ENCODE data around the gene POU2F3. TPM values are rescaled to one million over a fixed set of nuclear protein-coding genes. Genes with fewer than 3 reads are reported as not detected.
A peak's percentile ranks its signal among the peaks of the same experiment; 100 is the strongest.

POU2F3 gene
- total RNA-seq, 1 donor from 2014 or later: not detected

- Mint-ChIP-seq H3K27me3 (ENCODE audit: insufficient read depth, low read depth) (peaks cover 27% of the 10 kb centered on the region), H3K4me3 (no peak overlapping the region), H3K36me3 (peaks cover 2% of the 10 kb centered on the region), H3K27ac (no peak overlapping the region), H3K4me1 (peaks cover 10% of the 10 kb centered on the region), H3K9me3 (no peaks in the 10 kb centered on the region)
- H2AFZ ChIP-seq (replicated peaks): no peak overlapping the region
- no peak for DNase-seq (ENCODE audit: low spot score)
- no peak overlapping the region for H3K27ac ChIP-seq
- H3K9me3 ChIP-seq (ENCODE audit: low read depth): no peaks in the 10 kb centered on the region
- peaks cover 22% of the 10 kb centered on the region for H3K27me3 ChIP-seq
- H3K36me3 ChIP-seq: no peaks in the 10 kb centered on the region
- H3K4me1 ChIP-seq: no peaks in the 10 kb centered on the region
- no peaks in the 10 kb centered on the region for H4K20me1 ChIP-seq (ENCODE audit: low read depth)
- H3F3A ChIP-seq (ENCODE audit: low read depth): peaks cover 4% of the 10 kb centered on the region
- no peak overlapping the region for H3K4me2 ChIP-seq
- TF ChIP-seq, protein P1, sequence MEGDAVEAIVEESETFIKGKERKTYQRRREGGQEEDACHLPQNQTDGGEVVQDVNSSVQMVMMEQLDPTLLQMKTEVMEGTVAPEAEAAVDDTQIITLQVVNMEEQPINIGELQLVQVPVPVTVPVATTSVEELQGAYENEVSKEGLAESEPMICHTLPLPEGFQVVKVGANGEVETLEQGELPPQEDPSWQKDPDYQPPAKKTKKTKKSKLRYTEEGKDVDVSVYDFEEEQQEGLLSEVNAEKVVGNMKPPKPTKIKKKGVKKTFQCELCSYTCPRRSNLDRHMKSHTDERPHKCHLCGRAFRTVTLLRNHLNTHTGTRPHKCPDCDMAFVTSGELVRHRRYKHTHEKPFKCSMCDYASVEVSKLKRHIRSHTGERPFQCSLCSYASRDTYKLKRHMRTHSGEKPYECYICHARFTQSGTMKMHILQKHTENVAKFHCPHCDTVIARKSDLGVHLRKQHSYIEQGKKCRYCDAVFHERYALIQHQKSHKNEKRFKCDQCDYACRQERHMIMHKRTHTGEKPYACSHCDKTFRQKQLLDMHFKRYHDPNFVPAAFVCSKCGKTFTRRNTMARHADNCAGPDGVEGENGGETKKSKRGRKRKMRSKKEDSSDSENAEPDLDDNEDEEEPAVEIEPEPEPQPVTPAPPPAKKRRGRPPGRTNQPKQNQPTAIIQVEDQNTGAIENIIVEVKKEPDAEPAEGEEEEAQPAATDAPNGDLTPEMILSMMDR (IDR thresholded peaks at IDR 0.05): no peak
- TF ChIP-seq EZH2 (IDR thresholded peaks at IDR 0.05): no peak
- TF ChIP-seq EZH2phosphoT487 (IDR thresholded peaks at IDR 0.05): no peak
- H3K9ac ChIP-seq: no peak overlapping the region
- no peak overlapping the region for H3K4me3 ChIP-seq
- no peaks in the 10 kb centered on the region for H3K79me2 ChIP-seq (ENCODE audit: low read depth)
These were observed 6.6 kb upstream of the POU2F3 start for GRCh38 chr11:120233207-120233803.

DNA sequence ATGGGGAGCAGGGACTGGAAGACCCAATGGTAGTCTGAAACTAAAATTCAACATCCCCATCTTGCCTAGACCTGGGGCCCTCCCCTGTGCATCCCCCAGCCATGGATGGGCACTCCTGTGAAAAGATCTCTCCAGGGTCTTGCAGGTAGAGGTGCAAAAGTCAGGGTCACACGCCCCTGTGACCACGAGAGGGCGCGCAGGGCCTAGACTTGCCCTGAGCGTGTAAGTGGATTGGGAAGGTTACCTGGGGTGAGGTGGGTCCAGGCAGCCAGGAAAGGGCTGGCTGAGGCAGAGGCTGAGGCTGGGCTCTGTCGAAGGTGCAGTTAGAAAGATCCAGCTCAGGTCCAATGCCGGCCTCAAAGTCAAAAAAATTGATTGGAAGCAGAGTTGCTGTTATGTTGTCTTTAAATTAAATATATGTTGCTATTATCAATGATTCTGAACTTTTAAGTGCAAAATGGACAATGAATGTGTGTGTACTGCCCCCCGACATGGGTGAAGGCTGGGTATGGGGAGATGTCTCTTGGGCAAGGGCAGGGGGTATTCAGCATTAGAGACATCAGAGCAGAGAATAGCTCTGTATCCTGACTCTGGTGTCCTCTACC lies 4.8 kb upstream of the POU2F3 start:
- H3K27me3 Mint-ChIP-seq (ENCODE audit: insufficient read depth, low read depth): peaks cover 42% of the 10 kb centered on the region
- no peak overlapping the region for H3K4me2 ChIP-seq
- H3K9ac ChIP-seq: no peak overlapping the region
- H3K27ac ChIP-seq: no peak overlapping the region
- peaks cover 41% of the 10 kb centered on the region for H3K27me3 ChIP-seq
- no peaks in the 10 kb centered on the region for H3K36me3 Mint-ChIP-seq
- H3K4me3 ChIP-seq: no peak overlapping the region
- H3K9me3 ChIP-seq (ENCODE audit: low read depth): no peaks in the 10 kb centered on the region
- no peak overlapping the region for H2AFZ ChIP-seq (replicated peaks)
- peak overlapping the region; percentile 33 for H3K27ac Mint-ChIP-seq
- no peaks in the 10 kb centered on the region for H4K20me1 ChIP-seq (ENCODE audit: low read depth)
- H3F3A ChIP-seq (ENCODE audit: low read depth): peaks cover 4% of the 10 kb centered on the region
- DNase-seq (ENCODE audit: low spot score): peak; percentile 86
- H3K4me1 ChIP-seq: peaks cover under 1% of the 10 kb centered on the region
- TF ChIP-seq, protein P1 (IDR thresholded peaks at IDR 0.05): peak; percentile 92
- TF ChIP-seq EZH2 (IDR thresholded peaks at IDR 0.05): no peak
- TF ChIP-seq EZH2phosphoT487 (IDR thresholded peaks at IDR 0.05): no peak
- H3K36me3 ChIP-seq: no peaks in the 10 kb centered on the region
- H3K79me2 ChIP-seq (ENCODE audit: low read depth): no peaks in the 10 kb centered on the region
- H3K4me1 Mint-ChIP-seq: peaks cover 12% of the 10 kb centered on the region
- H3K9me3 Mint-ChIP-seq: no peaks in the 10 kb centered on the region
- H3K4me3 Mint-ChIP-seq: no peak overlapping the region

DNA sequence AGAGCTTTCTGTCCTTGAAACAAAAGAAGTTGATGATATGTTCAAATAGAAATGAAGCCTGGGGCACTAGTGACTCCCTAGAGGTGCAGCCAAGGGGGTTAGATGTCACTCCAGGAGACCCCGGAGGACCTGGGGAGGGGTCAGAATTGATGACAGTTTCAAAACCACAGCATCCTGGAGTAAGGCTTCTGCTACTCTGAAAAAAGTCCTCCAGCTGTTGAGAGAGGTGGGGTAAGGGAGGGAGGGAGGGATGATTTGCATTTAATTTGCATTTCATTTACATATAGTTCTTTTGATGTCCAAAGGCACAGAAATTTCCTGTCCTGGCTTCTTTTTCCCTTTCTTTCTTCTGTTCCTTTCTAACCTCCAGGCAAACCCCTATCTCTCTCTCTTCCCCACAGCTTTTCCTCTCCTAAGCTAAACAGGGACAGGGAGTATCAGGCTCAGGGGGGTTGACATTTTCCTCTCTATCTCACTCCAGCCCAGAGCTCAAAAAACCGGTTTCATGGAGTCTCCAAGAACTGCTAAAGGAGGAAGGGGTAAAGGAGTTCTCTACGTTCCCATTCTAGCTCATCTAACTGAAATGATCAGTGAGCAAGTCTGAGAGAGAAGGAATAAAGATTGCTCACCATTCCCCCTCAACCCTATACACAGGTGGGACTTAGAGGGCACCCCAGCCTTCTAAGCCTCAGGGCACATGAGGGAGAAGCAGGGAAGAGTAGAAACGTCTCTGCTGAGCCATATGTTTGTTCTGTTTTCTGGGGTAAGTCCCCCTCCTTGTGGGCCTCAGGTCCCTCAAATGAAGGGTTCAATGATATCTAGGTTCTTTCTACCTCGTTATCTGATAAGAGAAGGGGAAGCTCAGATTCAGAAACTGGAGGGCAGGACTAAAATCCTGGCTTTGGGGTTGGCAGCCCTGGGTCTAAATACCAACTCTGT lies 3.5 kb upstream of the POU2F3 start:
- H3K36me3 ChIP-seq: no peaks in the 10 kb centered on the region

More for the DNA sequence above, 3.5 kb upstream of the POU2F3 start:
- no peaks in the 10 kb centered on the region for H3K9me3 Mint-ChIP-seq
- H3K4me1 ChIP-seq: peaks cover 5% of the 10 kb centered on the region
- H3F3A ChIP-seq (ENCODE audit: low read depth): peaks cover 4% of the 10 kb centered on the region
- TF ChIP-seq, protein P1 (IDR thresholded peaks at IDR 0.05): no peak
- no peak for TF ChIP-seq EZH2 (IDR thresholded peaks at IDR 0.05)
- TF ChIP-seq EZH2phosphoT487 (IDR thresholded peaks at IDR 0.05): no peak
- no peaks in the 10 kb centered on the region for H3K79me2 ChIP-seq (ENCODE audit: low read depth)
- H3K9me3 ChIP-seq (ENCODE audit: low read depth): no peaks in the 10 kb centered on the region
- no peaks in the 10 kb centered on the region for H3K36me3 Mint-ChIP-seq
- no peak overlapping the region for H2AFZ ChIP-seq (replicated peaks)
- H3K4me3 ChIP-seq: no peak overlapping the region
- no peak overlapping the region for H3K27ac Mint-ChIP-seq
- no peak overlapping the region for H3K27ac ChIP-seq
- no peak overlapping the region for H3K9ac ChIP-seq
- H3K27me3 Mint-ChIP-seq (ENCODE audit: insufficient read depth, low read depth): peaks cover 54% of the 10 kb centered on the region
- no peak overlapping the region for H3K4me3 Mint-ChIP-seq
- no peak for DNase-seq (ENCODE audit: low spot score)
- H3K27me3 ChIP-seq: peaks cover 52% of the 10 kb centered on the region
- no peak overlapping the region for H3K4me2 ChIP-seq
- no peaks in the 10 kb centered on the region for H4K20me1 ChIP-seq (ENCODE audit: low read depth)
- H3K4me1 Mint-ChIP-seq: peaks cover 17% of the 10 kb centered on the region
